EH (cell line): ENCODE results near the gene MEGF6.

Experiments
- DNase-seq: peaks from one replicate; pipeline ENCODE4 v3.0.0-alpha.2; 2015; ENCODE audit warnings: low read depth

Gene MEGF6

DNA sequence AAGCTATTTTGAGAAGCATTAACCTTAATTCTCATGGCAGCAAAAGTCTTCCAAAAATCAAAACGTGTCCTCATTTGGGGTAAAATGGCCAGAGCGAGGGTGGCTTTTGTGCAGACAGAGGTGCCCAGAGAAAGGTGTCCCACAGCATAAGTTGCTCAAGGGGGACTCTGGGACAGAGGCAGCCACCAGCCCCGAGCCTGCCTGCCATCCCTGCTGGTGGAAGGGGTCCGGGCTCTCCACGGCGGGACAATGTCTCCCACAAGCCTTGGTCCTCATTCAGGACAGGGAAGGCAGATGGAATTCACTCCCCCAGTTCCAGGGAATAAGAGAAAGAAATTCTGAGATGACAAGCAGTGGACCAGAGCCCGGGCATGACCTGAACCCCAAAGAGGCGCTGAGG, 169.4 kb downstream of the MEGF6 start:
- DNase-seq: no peak

DNA sequence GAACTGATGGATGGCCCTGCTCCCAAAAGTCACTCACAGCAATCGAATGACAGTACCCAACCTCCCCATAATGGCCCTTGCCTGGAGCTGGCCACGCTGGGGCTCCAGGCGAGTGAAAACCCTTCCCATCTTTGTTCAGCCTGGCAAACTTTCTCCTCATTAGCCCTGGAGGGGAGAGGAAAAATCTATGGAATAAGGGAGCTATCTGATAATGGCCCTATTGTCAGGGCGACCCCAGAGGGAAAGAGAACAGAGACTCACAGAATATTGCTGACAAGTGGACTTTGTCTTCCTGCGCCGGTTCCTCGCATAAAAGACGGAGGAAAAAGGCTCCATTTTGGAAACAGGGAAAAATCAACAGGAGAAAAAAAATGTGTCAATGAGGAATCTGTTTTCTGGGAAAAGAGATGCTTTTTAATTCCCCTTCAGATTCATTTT, 169.9 kb downstream of the MEGF6 start:
- DNase-seq: no peak

DNA sequence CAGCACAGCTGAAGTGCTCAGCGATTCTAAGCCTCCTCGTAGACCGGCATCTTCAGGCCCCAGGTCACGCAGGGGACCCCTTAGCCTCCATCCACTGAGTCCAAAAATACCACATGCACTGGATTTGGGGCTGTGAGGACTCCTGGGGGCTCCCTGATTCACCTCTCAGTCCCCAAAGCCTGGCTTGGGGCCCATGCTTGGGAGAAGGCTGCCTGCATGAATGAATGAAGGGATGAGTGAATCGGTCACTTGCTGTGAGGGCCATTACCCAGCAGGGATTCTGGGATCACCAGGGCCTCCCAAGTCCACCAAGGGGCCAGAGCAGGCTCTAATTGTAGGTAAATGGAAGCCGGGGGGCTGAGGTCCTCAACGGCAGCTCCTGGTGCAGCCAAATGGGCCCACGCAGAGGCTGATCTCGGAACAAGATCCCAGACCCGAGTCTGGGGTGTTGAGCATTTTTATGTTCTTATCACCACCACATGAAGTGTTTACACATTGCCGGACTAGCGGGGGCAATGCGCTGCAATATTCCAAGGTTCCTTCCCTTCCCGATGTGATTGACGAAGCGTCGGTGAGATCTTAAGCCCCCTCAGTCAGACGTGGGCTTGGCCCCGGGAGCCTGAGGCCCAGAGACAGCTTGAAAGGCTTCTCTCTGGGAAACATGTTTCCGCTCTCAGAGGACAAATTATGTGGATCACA, 170.4 kb downstream of the MEGF6 start:
- DNase-seq: no peak

DNA sequence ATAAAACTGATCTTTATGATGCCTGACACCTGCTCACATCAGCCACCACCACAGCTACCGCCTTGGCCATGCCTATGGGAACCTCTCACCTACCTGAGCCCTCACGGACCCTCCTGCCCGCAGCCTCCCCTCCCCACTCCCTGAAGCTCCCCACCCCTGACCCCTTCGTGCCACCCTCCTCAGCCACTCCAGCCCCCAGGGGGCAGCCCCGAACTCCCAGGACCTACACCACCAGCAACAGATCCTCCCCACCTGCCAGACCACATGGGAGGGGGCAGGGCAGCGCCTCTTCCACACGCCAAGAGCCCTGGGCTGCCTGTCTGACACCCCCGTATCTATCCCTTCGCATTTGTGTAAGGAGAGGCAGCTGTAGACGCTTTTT, 171.0 kb downstream of the MEGF6 start:
- no peak for DNase-seq
